ENCODE measurements around the gene NOS3.

DNA sequence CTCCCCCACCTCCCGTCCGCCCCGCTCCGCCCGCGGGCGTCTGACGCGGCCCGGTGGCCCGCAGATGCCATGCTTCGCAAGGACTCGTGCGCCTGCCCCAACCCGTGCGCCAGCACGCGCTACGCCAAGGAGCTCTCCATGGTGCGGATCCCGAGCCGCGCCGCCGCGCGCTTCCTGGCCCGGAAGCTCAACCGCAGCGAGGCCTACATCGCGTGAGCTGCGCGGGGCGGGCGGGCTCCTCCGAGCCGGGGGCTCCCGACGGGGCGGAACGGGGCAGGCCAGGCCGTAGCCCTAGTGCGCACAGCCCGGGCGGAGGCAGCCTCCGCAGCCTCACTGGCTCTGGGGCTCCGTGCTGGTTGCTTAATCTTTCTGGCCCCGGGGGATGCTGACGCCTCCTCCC is 60.3 kb downstream of the NOS3 start:
- no peak for TF ChIP-seq CTCF (IDR thresholded peaks at IDR 0.05 in 8 of 11, conservative IDR thresholded peaks at IDR 0.05 in 3 of 11)
- TF ChIP-seq POLR2A (IDR thresholded peaks at IDR 0.05), result no peak

Data from spleen (tissue), 7 donors.